GM19351 (cell line): Measurements from ENCODE around the gene SH3TC1.
A peak's percentile ranks its signal among the peaks of the same experiment; 100 is the strongest.

Source experiments
- ATAC-seq: cut with Tn5 transposase; IDR thresholded peaks from one replicate; pipeline ENCODE4 v1.9.1; 2021; ENCODE audit warnings: mild to moderate bottlenecking, moderate library complexity; ENCODE audit not compliant: unreplicated experiment

The SH3TC1 gene

GRCh38 chr4:8197521-8197920 lies 1.6 kb upstream of the SH3TC1 start:
- no peak for ATAC-seq

GRCh38 chr4:8198206-8198905 lies 734 bp upstream of the SH3TC1 start:
- no peak for ATAC-seq

GRCh38 chr4:8199594-8200301 lies 658 bp downstream of the SH3TC1 start:
- no peak for ATAC-seq

GRCh38 chr4:8200302-8200975 lies 1.3 kb downstream of the SH3TC1 start:
- ATAC-seq, result no peak

- ATAC-seq, result peak; percentile 44
Measured at GRCh38 chr4:8201321-8201781, 2.3 kb downstream of the SH3TC1 start.

- no peak for ATAC-seq
Measured at GRCh38 chr4:8202108-8203051, 3.3 kb downstream of the SH3TC1 start.

GRCh38 chr4:8203052-8203401 lies 3.9 kb downstream of the SH3TC1 start:
- ATAC-seq, result no peak

- ATAC-seq, result no peak
Measured at GRCh38 chr4:8203817-8204216, 4.7 kb downstream of the SH3TC1 start.

GRCh38 chr4:8204576-8205227 lies 5.6 kb downstream of the SH3TC1 start:
- ATAC-seq, result no peak

- no peak for ATAC-seq
Measured at GRCh38 chr4:8205241-8205707, 6.2 kb downstream of the SH3TC1 start.

GRCh38 chr4:8205749-8206611 lies 6.9 kb downstream of the SH3TC1 start:
- ATAC-seq, result no peak

- no peak for ATAC-seq
Measured at GRCh38 chr4:8207314-8207713, 8.2 kb downstream of the SH3TC1 start.

- ATAC-seq, result no peak
Measured at GRCh38 chr4:8208565-8208964, 9.5 kb downstream of the SH3TC1 start.

GRCh38 chr4:8209181-8209874 lies 10.2 kb downstream of the SH3TC1 start:
- ATAC-seq, result no peak

GRCh38 chr4:8210010-8210409 lies 10.9 kb downstream of the SH3TC1 start:
- ATAC-seq, result no peak

- no peak for ATAC-seq
Measured at GRCh38 chr4:8210616-8211015, 11.5 kb downstream of the SH3TC1 start.

- ATAC-seq, result no peak
Measured at GRCh38 chr4:8211251-8211650, 12.2 kb downstream of the SH3TC1 start.

- no peak for ATAC-seq
Measured at GRCh38 chr4:8211737-8212581, 12.9 kb downstream of the SH3TC1 start.
